ES-I3 (cell line): ENCODE results near the gene ATP2B3.

ENCODE experiments used
- H3K36me3 ChIP-seq: 2 replicates; pipeline ENCODE4 v1.6.1; 2013; ENCODE audit warnings: mild to moderate bottlenecking, low read length, control low read depth, moderate library complexity; ENCODE audit not compliant: insufficient read depth
- H3K4me1 ChIP-seq: 2 replicates; pipeline ENCODE4 v1.6.1; 2013; ENCODE audit warnings: mild to moderate bottlenecking, control low read depth, low read length; ENCODE audit not compliant: insufficient read depth
- H3K9ac ChIP-seq: 2 replicates; pipeline ENCODE4 v1.6.1; 2013; ENCODE audit warnings: low read depth, mild to moderate bottlenecking, low read length, moderate library complexity
- H3K9me3 ChIP-seq: 2 replicates; pipeline ENCODE4 v1.6.1; 2013; ENCODE audit warnings: mild to moderate bottlenecking, low read length, moderate library complexity; ENCODE audit not compliant: control insufficient read depth, insufficient read depth

The ATP2B3 gene

GRCh38 chrX:153612413-153612812 is 95.0 kb downstream of the ATP2B3 start:
- Histone ChIP-seq H3K9ac (no peak overlapping the region), H3K36me3 (no peaks in the 10 kb centered on the region), H3K4me1 (no peaks in the 10 kb centered on the region), H3K9me3 (peaks cover 3% of the 10 kb centered on the region; the same call in 1 of the 2 replicates)

GRCh38 chrX:153614818-153615217 is 97.4 kb downstream of the ATP2B3 start:
- peaks cover 3% of the 10 kb centered on the region; the same call in 1 of the 2 replicates for H3K9me3 ChIP-seq
- H3K36me3 ChIP-seq = no peaks in the 10 kb centered on the region
- H3K9ac ChIP-seq = no peak overlapping the region
- no peaks in the 10 kb centered on the region for H3K4me1 ChIP-seq

GRCh38 chrX:153620576-153620975 is 103.1 kb downstream of the ATP2B3 start:
- H3K9ac ChIP-seq = no peak overlapping the region
- H3K9me3 ChIP-seq = no peaks in the 10 kb centered on the region

GRCh38 chrX:153621949-153622598 is 104.6 kb downstream of the ATP2B3 start:
- Histone ChIP-seq H3K9ac (no peak overlapping the region), H3K9me3 (no peaks in the 10 kb centered on the region)

More at GRCh38 chrX:153620576-153620975, 103.1 kb downstream of the ATP2B3 start:
- H3K36me3 ChIP-seq = no peaks in the 10 kb centered on the region
- no peaks in the 10 kb centered on the region for H3K4me1 ChIP-seq

GRCh38 chrX:153622661-153623309 is 105.3 kb downstream of the ATP2B3 start:
- no peak overlapping the region for H3K9ac ChIP-seq

More at GRCh38 chrX:153621949-153622598, 104.6 kb downstream of the ATP2B3 start:
- Histone ChIP-seq H3K4me1 (no peaks in the 10 kb centered on the region), H3K36me3 (no peaks in the 10 kb centered on the region)

GRCh38 chrX:153623310-153624029 is 106.0 kb downstream of the ATP2B3 start:
- H3K9me3 ChIP-seq = no peaks in the 10 kb centered on the region
- no peaks in the 10 kb centered on the region for H3K4me1 ChIP-seq
- H3K36me3 ChIP-seq = no peaks in the 10 kb centered on the region
- no peak overlapping the region for H3K9ac ChIP-seq

More at GRCh38 chrX:153622661-153623309, 105.3 kb downstream of the ATP2B3 start:
- H3K9me3 ChIP-seq = no peaks in the 10 kb centered on the region
- H3K36me3 ChIP-seq = no peaks in the 10 kb centered on the region
- H3K4me1 ChIP-seq = no peaks in the 10 kb centered on the region

- H3K9me3 ChIP-seq = no peaks in the 10 kb centered on the region
- H3K36me3 ChIP-seq = no peaks in the 10 kb centered on the region
- H3K9ac ChIP-seq = no peak overlapping the region
- H3K4me1 ChIP-seq = no peaks in the 10 kb centered on the region
Measured at GRCh38 chrX:153624196-153625091, 107.0 kb downstream of the ATP2B3 start.

GRCh38 chrX:153625271-153626024 is 108.0 kb downstream of the ATP2B3 start:
- H3K36me3 ChIP-seq = no peaks in the 10 kb centered on the region
- no peak overlapping the region for H3K9ac ChIP-seq
- no peaks in the 10 kb centered on the region for H3K9me3 ChIP-seq
- no peaks in the 10 kb centered on the region for H3K4me1 ChIP-seq

GRCh38 chrX:153626025-153626633 is 108.7 kb downstream of the ATP2B3 start:
- H3K9ac ChIP-seq = no peak overlapping the region
- H3K9me3 ChIP-seq = no peaks in the 10 kb centered on the region
- no peaks in the 10 kb centered on the region for H3K36me3 ChIP-seq
- H3K4me1 ChIP-seq = no peaks in the 10 kb centered on the region

GRCh38 chrX:153626863-153627674 is 109.6 kb downstream of the ATP2B3 start:
- H3K9me3 ChIP-seq = no peaks in the 10 kb centered on the region
- no peaks in the 10 kb centered on the region for H3K4me1 ChIP-seq
- no peaks in the 10 kb centered on the region for H3K36me3 ChIP-seq
- no peak overlapping the region for H3K9ac ChIP-seq

GRCh38 chrX:153627675-153628111 is 110.3 kb downstream of the ATP2B3 start:
- no peaks in the 10 kb centered on the region for H3K36me3 ChIP-seq
- no peak overlapping the region for H3K9ac ChIP-seq
- no peaks in the 10 kb centered on the region for H3K9me3 ChIP-seq
- no peaks in the 10 kb centered on the region for H3K4me1 ChIP-seq

- no peaks in the 10 kb centered on the region for H3K36me3 ChIP-seq
- H3K4me1 ChIP-seq = no peaks in the 10 kb centered on the region
- H3K9me3 ChIP-seq = no peaks in the 10 kb centered on the region
- no peak overlapping the region for H3K9ac ChIP-seq
Measured at GRCh38 chrX:153628129-153628528, 110.7 kb downstream of the ATP2B3 start.
